Activated CD4-positive, alpha-beta T cell treated with anti-CD3 and anti-CD28 coated beads, Interleukin-2, amount 50 U/mL, for 1 hour (primary cell): ENCODE data around the gene PODN.

Experiments used
- DNase-seq: peaks from one replicate; pipeline ENCODE4 v3.0.0-alpha.2; 2020

PODN gene

GRCh38 chr1:53076165-53076564 is 14.2 kb downstream of the PODN start:
- DNase-seq, result no peak

- no peak for DNase-seq
These were observed 14.9 kb downstream of the PODN start for GRCh38 chr1:53076721-53077598.

- DNase-seq, result no peak
These were observed 15.6 kb downstream of the PODN start for GRCh38 chr1:53077599-53077965.

- no peak for DNase-seq
These were observed 16.5 kb downstream of the PODN start for GRCh38 chr1:53078333-53079101.

- no peak for DNase-seq
These were observed 17.2 kb downstream of the PODN start for GRCh38 chr1:53079251-53079650.

- no peak for DNase-seq
These were observed 18.0 kb downstream of the PODN start for GRCh38 chr1:53080041-53080440.

GRCh38 chr1:53080769-53081168 is 18.8 kb downstream of the PODN start:
- DNase-seq, result no peak

GRCh38 chr1:53081384-53082066 is 19.5 kb downstream of the PODN start:
- DNase-seq, result no peak

- DNase-seq, result no peak
These were observed 20.9 kb downstream of the PODN start for GRCh38 chr1:53082826-53083455.

GRCh38 chr1:53083636-53084588 is 21.9 kb downstream of the PODN start:
- DNase-seq, result no peak

GRCh38 chr1:53084589-53084971 is 22.6 kb downstream of the PODN start:
- no peak for DNase-seq

- no peak for DNase-seq
These were observed 23.4 kb downstream of the PODN start for GRCh38 chr1:53085405-53085804.

- no peak for DNase-seq
These were observed 24.6 kb downstream of the PODN start for GRCh38 chr1:53086491-53087070.

- no peak for DNase-seq
These were observed 25.6 kb downstream of the PODN start for GRCh38 chr1:53087332-53088285.

GRCh38 chr1:53088616-53089300 is 26.7 kb downstream of the PODN start:
- DNase-seq, result no peak

GRCh38 chr1:53089478-53090226 is 27.6 kb downstream of the PODN start:
- DNase-seq, result no peak

GRCh38 chr1:53090227-53091147 is 28.5 kb downstream of the PODN start:
- no peak for DNase-seq
